ENCODE results near the gene IL4I1. TPM values are rescaled to one million over a fixed set of nuclear protein-coding genes. Genes with fewer than 3 reads are reported as not detected.
A peak's percentile ranks its signal among the peaks of the same experiment; 100 is the strongest.

IL4I1 gene
- total RNA-seq, 1 experiment from 2014 or later = 0.61 TPM

- Mint-ChIP-seq H3K9me3 (peaks cover 0 to 11% of the 10 kb centered on the region in 2 experiments; a peak in 1 of 5 replicates), H3K27ac (peak overlapping the region in 1 of 3 experiments; percentile 30; a peak in 1 of 7 replicates), H3K4me3 (no peak overlapping the region), H3K36me3 (ENCODE audit: insufficient read depth in 1 of 3, low read depth in 3 of 3) (peaks cover 10 to 14% (median 10%) of the 10 kb centered on the region in 3 experiments), H3K4me1 (peaks cover 10 to 32% of the 10 kb centered on the region in 2 experiments), H3K27me3 (ENCODE audit: low read depth) (peaks cover 59% of the 10 kb centered on the region)
- Histone ChIP-seq H2AFZ (ENCODE audit: low read length) (no peak overlapping the region), H2BK5ac (ENCODE audit: insufficient read length, low read length) (no peak overlapping the region), H3K9ac (ENCODE audit: extremely low read depth, insufficient read length, low read length) (no peak overlapping the region), H3K23me2 (ENCODE audit: insufficient read length, low read depth, low read length, poor library complexity, severe bottlenecking) (peaks cover 3% of the 10 kb centered on the region), H3T11ph (ENCODE audit: low read length) (no peak overlapping the region), H3K56ac (ENCODE audit: insufficient read length, low read depth, low read length) (no peak overlapping the region), H3K79me1 (ENCODE audit: insufficient read depth, low read depth, low read length, poor library complexity, severe bottlenecking) (no peaks in the 10 kb centered on the region), H3K9me3 (ENCODE audit: control insufficient read depth, low read depth, low read length) (no peaks in the 10 kb centered on the region), H3K18ac (ENCODE audit: insufficient read length, low read depth, low read length) (no peak overlapping the region), H2BK12ac (ENCODE audit: insufficient read length, low read depth, low read length) (no peak overlapping the region), H3K4me2 (ENCODE audit: insufficient read depth, insufficient read length, low read length) (no peak overlapping the region), H3K4ac (ENCODE audit: low read depth, low read length) (no peak overlapping the region), H4K5ac (ENCODE audit: insufficient read length, low read depth, low read length) (no peak overlapping the region), H3K79me2 (ENCODE audit: insufficient read depth, low read length) (no peaks in the 10 kb centered on the region), H2AK5ac (ENCODE audit: insufficient read length, low read length) (no peak overlapping the region), H2BK15ac (ENCODE audit: low read depth, low read length) (no peak overlapping the region), H3K14ac (ENCODE audit: insufficient read depth, low read length) (no peak overlapping the region), H3K23ac (ENCODE audit: insufficient read length, low read depth, low read length) (no peak overlapping the region), H2BK120ac (ENCODE audit: low read depth, low read length, poor library complexity, severe bottlenecking) (no peak overlapping the region), H4K20me1 (ENCODE audit: control insufficient read depth, insufficient read depth, insufficient read length) (peaks cover 5% of the 10 kb centered on the region), H2BK20ac (ENCODE audit: low read depth, low read length, poor library complexity, severe bottlenecking) (no peak overlapping the region), H3K27ac (ENCODE audit: insufficient read length, low read depth, low read length) (no peak overlapping the region), H3K4me1 (ENCODE audit: insufficient read depth, low read length) (no peaks in the 10 kb centered on the region), H4K8ac (replicated peaks; ENCODE audit: insufficient read length, low read depth, low read length) (no peak overlapping the region), H3K27me3 (ENCODE audit: insufficient read depth, low read length) (no peaks in the 10 kb centered on the region; the same call in 1 of the 2 replicates), H4K91ac (ENCODE audit: insufficient read length, low read depth, low read length) (no peak overlapping the region)
- TF ChIP-seq, protein P1, sequence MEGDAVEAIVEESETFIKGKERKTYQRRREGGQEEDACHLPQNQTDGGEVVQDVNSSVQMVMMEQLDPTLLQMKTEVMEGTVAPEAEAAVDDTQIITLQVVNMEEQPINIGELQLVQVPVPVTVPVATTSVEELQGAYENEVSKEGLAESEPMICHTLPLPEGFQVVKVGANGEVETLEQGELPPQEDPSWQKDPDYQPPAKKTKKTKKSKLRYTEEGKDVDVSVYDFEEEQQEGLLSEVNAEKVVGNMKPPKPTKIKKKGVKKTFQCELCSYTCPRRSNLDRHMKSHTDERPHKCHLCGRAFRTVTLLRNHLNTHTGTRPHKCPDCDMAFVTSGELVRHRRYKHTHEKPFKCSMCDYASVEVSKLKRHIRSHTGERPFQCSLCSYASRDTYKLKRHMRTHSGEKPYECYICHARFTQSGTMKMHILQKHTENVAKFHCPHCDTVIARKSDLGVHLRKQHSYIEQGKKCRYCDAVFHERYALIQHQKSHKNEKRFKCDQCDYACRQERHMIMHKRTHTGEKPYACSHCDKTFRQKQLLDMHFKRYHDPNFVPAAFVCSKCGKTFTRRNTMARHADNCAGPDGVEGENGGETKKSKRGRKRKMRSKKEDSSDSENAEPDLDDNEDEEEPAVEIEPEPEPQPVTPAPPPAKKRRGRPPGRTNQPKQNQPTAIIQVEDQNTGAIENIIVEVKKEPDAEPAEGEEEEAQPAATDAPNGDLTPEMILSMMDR (conservative IDR thresholded peaks at IDR 0.05) = no peak
- WGBS (ENCODE audit: extremely low coverage, insufficient read length, low lambda C conversion rate) = no CpG with 5 or more reads among the region's 1 CpG
- DNase-seq = no peak
Observed at GRCh38 chr19:49892716-49893115, 4.0 kb downstream of the IL4I1 start.

All from H9 (cell line).